Measurements from ENCODE around the gene KIF26A.

KIF26A gene

GRCh38 chr14:104166698-104167097 is 28.3 kb downstream of the KIF26A start:
- Histone ChIP-seq H3K36me3 (ENCODE audit: control insufficient read depth, insufficient read depth, low read length) (no peaks in the 10 kb centered on the region), H3K27me3 (replicated peaks; ENCODE audit: control insufficient read depth, insufficient read depth, low read length) (no peaks in the 10 kb centered on the region; the same call in 1 of the 2 replicates)

GRCh38 chr14:104168603-104169002 is 30.2 kb downstream of the KIF26A start:
- no peak for DNase-seq (ENCODE audit: extremely low read depth, insufficient read length)
- H3K4me3 ChIP-seq (replicated peaks; ENCODE audit: low read depth, low read length): no peak overlapping the region
- TF ChIP-seq CTCF (IDR thresholded peaks at IDR 0.05; ENCODE audit: insufficient read depth, low read length, poor library complexity, severe bottlenecking): no peak
- no peaks in the 10 kb centered on the region; the same call in 1 of the 2 replicates for H3K27me3 ChIP-seq (replicated peaks; ENCODE audit: control insufficient read depth, insufficient read depth, low read length)
- no peaks in the 10 kb centered on the region for H3K36me3 ChIP-seq (ENCODE audit: control insufficient read depth, insufficient read depth, low read length)

More at GRCh38 chr14:104166698-104167097, 28.3 kb downstream of the KIF26A start:
- TF ChIP-seq CTCF (IDR thresholded peaks at IDR 0.05; ENCODE audit: insufficient read depth, low read length, poor library complexity, severe bottlenecking): no peak
- no peak overlapping the region for H3K4me3 ChIP-seq (replicated peaks; ENCODE audit: low read depth, low read length)
- DNase-seq (ENCODE audit: extremely low read depth, insufficient read length): no peak

- Histone ChIP-seq H3K4me3 (replicated peaks; ENCODE audit: low read depth, low read length) (no peak overlapping the region), H3K27me3 (replicated peaks; ENCODE audit: control insufficient read depth, insufficient read depth, low read length) (no peaks in the 10 kb centered on the region; the same call in 1 of the 2 replicates), H3K36me3 (ENCODE audit: control insufficient read depth, insufficient read depth, low read length) (no peaks in the 10 kb centered on the region)
- TF ChIP-seq CTCF (IDR thresholded peaks at IDR 0.05; ENCODE audit: insufficient read depth, low read length, poor library complexity, severe bottlenecking): no peak
- no peak for DNase-seq (ENCODE audit: extremely low read depth, insufficient read length)
Measured at GRCh38 chr14:104169005-104169698, 30.8 kb downstream of the KIF26A start.

- no peaks in the 10 kb centered on the region for H3K36me3 ChIP-seq (ENCODE audit: control insufficient read depth, insufficient read depth, low read length)
- TF ChIP-seq CTCF (IDR thresholded peaks at IDR 0.05; ENCODE audit: insufficient read depth, low read length, poor library complexity, severe bottlenecking): no peak
- no peak for DNase-seq (ENCODE audit: extremely low read depth, insufficient read length)
- no peaks in the 10 kb centered on the region; the same call in 1 of the 2 replicates for H3K27me3 ChIP-seq (replicated peaks; ENCODE audit: control insufficient read depth, insufficient read depth, low read length)
- H3K4me3 ChIP-seq (replicated peaks; ENCODE audit: low read depth, low read length): no peak overlapping the region
Measured at GRCh38 chr14:104169699-104170479, 31.5 kb downstream of the KIF26A start.

GRCh38 chr14:104171029-104171697 is 32.8 kb downstream of the KIF26A start:
- no peak for DNase-seq (ENCODE audit: extremely low read depth, insufficient read length)
- no peaks in the 10 kb centered on the region for H3K36me3 ChIP-seq (ENCODE audit: control insufficient read depth, insufficient read depth, low read length)
- H3K4me3 ChIP-seq (replicated peaks; ENCODE audit: low read depth, low read length): no peak overlapping the region
- no peaks in the 10 kb centered on the region; the same call in 1 of the 2 replicates for H3K27me3 ChIP-seq (replicated peaks; ENCODE audit: control insufficient read depth, insufficient read depth, low read length)
- no peak for TF ChIP-seq CTCF (IDR thresholded peaks at IDR 0.05; ENCODE audit: insufficient read depth, low read length, poor library complexity, severe bottlenecking)
